Activated naive CD8-positive, alpha-beta T cell treated with anti-CD3 and anti-CD28 coated beads, Interleukin-2, amount 10 ng/mL, durations not matched to agents 7 days and 5 days (primary cell): Measurements from ENCODE around the gene RIN2. TPM values are rescaled to one million over a fixed set of nuclear protein-coding genes. Genes with fewer than 3 reads are reported as not detected.
"Not testable (repeated sequence)": the region's sequence is repeated elsewhere in the genome, so short reads cannot be mapped to it uniquely, and the experiment has no call there.

Experiments
- ATAC-seq: fragments of 150-1000 bp; cut with Tn5 transposase; one replicate; pipeline ENCODE4 v1.10.0; 2021; ENCODE audit warnings: low read depth, moderate library complexity
- POLR2A ChIA-PET: fragments of 350-600 bp; sonication (Branson Sonifier 250); formaldehyde crosslinking; loops from one replicate; lab custom pipeline; 2021; ENCODE audit warnings: antibody characterized with exemption; lab: Charles Lee
- DNase-seq: peaks from one replicate; pipeline ENCODE4 v3.0.0; 2021
- H3K27ac Mint-ChIP-seq: one replicate; pipeline ENCODE4 v1.8.0; 2022; ENCODE audit warnings: mild to moderate bottlenecking, mixed read lengths
- H3K27me3 Mint-ChIP-seq: one replicate; pipeline ENCODE4 v1.8.0; 2022; ENCODE audit warnings: mild to moderate bottlenecking, moderate library complexity, mixed read lengths
- H3K36me3 Mint-ChIP-seq: one replicate; pipeline ENCODE4 v1.8.0; 2021; ENCODE audit warnings: mild to moderate bottlenecking, mixed read lengths
- H3K4me1 Mint-ChIP-seq: one replicate; pipeline ENCODE4 v1.8.0; 2021; ENCODE audit warnings: mixed read lengths
- H3K4me3 Mint-ChIP-seq: one replicate; pipeline ENCODE4 v1.8.0; 2022; ENCODE audit warnings: mild to moderate bottlenecking, moderate library complexity, mixed read lengths
- H3K9me3 Mint-ChIP-seq: one replicate; pipeline ENCODE4 v1.8.0; 2021; ENCODE audit warnings: mixed read lengths
- total RNA-seq, 2 experiments: library from RNA; stranded (reverse); gene quantifications; one replicate each; pipeline ENCODE4 v1.2.3, GENCODE V29; 2021

The RIN2 gene
- total RNA-seq, 2 experiments from 2014 or later, result 0.25 to 0.43 TPM

DNA sequence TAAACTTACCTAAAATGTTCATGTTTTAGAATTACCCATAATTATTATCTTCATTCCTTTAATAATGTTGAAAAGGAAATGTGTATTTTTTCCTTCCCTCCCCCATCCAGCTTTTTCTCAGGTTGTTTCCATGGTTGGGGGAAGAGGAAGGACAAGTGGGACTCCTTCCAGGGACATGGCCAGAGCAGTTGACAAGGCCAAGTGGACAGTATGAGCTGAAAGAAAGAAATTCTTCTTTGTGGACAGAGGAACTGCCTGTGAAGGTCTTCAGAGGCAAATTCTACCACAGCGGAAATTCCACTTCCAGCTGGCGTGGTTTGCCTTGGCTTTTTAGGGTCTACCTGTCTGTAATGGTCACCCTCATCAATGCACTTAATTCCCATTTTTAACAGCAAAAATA, 33.8 kb downstream of the RIN2 start:
- Mint-ChIP-seq H3K9me3 (no peaks in the 10 kb centered on the region), H3K4me3 (no peak overlapping the region), H3K27ac (no peak overlapping the region), H3K27me3 (peaks cover 12% of the 10 kb centered on the region), H3K4me1 (no peaks in the 10 kb centered on the region), H3K36me3 (no peaks in the 10 kb centered on the region)
- ATAC-seq (no peak), DNase-seq (no peak)
- POLR2A ChIA-PET, result no interaction called here

DNA sequence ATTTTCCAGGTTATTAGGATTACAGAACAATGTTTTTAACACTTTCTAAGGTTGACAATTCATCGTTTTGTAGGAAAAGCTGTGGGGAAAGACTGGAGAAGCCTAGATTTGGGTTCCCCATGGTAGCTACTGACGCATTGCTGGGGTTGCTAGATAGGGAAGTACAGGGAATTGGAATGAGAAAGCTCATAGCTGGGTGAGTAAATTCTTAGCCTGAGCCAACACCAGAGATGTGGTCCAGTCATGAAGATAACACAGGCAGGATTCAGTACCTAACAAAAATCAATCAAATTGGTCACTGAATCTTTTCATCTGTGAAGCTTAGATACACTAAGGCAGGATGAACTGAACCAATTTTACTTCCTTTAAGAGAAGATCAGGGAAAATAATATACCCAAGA, 35.7 kb downstream of the RIN2 start:
- no peak overlapping the region for H3K27ac Mint-ChIP-seq
- no peaks in the 10 kb centered on the region for H3K4me1 Mint-ChIP-seq
- DNase-seq (no peak), ATAC-seq (no peak)
- H3K4me3 Mint-ChIP-seq, result no peak overlapping the region
- no peaks in the 10 kb centered on the region for H3K9me3 Mint-ChIP-seq
- POLR2A ChIA-PET, result no interaction called here
- peaks cover 12% of the 10 kb centered on the region for H3K27me3 Mint-ChIP-seq
- no peaks in the 10 kb centered on the region for H3K36me3 Mint-ChIP-seq

DNA sequence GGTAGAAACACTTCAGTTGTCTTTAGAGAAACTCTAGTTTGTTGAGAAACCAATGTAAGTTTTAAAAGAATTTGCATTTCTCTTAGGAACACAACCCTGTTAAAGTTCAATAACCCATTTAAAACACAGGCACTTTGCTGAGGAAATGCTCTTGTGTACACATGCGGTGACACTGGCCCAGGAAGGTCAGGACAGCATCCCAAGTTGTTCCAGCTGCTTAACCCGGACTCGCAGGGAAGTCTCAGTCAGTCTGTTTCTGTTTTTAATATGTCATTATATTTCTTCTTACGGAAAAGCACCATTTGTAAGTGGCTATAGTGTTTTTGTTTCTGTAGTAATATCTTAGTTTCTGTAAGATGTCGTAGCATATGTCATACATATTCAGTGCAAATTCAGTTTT, 36.9 kb downstream of the RIN2 start:
- H3K27me3 Mint-ChIP-seq, result peaks cover 12% of the 10 kb centered on the region
- H3K4me3 Mint-ChIP-seq, result no peak overlapping the region
- H3K27ac Mint-ChIP-seq, result no peak overlapping the region
- no peaks in the 10 kb centered on the region for H3K4me1 Mint-ChIP-seq
- POLR2A ChIA-PET, result no interaction called here
- DNase-seq (no peak), ATAC-seq (no peak)
- H3K9me3 Mint-ChIP-seq, result no peaks in the 10 kb centered on the region
- H3K36me3 Mint-ChIP-seq, result no peaks in the 10 kb centered on the region

DNA sequence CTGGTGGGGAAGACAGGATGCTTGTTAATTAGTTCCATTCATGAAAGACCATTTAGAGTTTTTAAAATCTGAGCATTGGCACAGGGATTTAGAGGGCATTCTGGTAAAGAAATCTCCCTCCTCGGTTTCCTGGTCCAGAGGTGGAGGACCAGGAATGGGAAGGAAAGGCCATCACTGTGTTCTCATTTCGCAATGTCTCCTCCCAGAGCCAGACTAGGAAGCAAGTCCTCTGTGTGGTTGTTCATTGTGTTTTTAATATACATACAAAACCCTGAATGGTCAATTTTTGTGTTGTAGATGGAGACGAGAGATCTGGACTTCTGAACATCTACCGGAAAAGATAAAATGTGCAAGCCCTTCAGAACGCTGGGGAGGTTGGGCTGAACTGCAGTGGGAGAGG, 41.3 kb downstream of the RIN2 start:
- no peak for DNase-seq
- ATAC-seq, result no peak
- Mint-ChIP-seq H3K27me3 (peaks cover 5% of the 10 kb centered on the region), H3K4me3 (no peak overlapping the region), H3K9me3 (no peaks in the 10 kb centered on the region), H3K4me1 (no peaks in the 10 kb centered on the region), H3K27ac (no peak overlapping the region), H3K36me3 (no peaks in the 10 kb centered on the region)
- POLR2A ChIA-PET, result no interaction called here

DNA sequence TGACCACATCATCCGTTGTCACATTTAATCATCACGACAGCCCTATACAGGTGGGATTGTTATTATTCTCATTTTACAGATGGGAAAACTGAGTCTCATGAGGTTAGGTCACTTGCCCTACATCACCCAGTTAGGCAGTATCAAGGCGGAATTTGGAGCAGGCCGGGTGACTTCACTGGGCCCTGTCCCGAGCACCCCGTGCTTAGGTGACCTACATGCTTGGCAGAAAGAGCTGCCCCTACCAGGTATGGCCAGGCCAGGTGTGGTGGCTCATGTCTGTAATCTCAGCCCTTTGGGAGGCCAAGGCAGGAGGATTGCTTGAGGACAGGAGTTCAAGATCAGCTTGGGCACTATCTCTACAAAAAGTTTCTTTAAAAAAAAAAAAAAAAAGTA, 44.0 kb downstream of the RIN2 start:
- POLR2A ChIA-PET, result no interaction called here
- ATAC-seq (no peak), DNase-seq (no peak)
- no peaks in the 10 kb centered on the region for H3K27me3 Mint-ChIP-seq
- H3K36me3 Mint-ChIP-seq, result no peaks in the 10 kb centered on the region
- no peak overlapping the region for H3K27ac Mint-ChIP-seq
- no peaks in the 10 kb centered on the region for H3K4me1 Mint-ChIP-seq
- H3K4me3 Mint-ChIP-seq, result no peak overlapping the region
- H3K9me3 Mint-ChIP-seq, result peaks cover 4% of the 10 kb centered on the region

DNA sequence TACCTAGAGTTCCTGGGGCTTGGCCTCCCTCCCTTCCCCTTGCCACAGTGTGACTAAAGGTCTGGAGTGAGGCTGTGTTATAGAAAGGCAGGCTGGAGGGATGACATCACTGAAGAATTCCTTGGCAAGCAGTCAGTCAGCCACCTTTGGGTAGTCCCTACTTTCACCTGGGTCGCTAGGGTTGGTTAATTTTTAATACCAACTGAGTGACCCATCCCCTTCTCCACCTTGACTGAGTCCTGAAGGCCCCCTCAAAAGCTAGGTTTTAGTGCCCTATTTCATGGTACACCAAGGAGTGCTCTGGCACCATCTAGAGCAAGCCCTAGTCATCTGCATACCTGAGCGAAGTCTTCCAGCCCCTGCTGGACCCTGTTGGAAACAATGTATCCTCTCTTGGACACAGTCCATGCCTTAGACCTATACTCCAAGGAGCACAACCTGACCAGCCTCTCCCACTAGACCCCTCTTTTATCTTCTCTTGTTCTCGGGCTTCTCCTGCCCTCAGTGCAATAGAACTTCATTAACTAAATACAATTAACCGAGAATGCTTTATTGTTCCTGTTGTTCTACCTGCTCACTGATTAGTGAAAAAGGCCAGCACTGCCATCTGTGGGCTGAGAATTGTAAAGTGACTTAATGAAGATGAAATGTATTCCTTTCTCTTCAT, 44.6 kb downstream of the RIN2 start:
- H3K4me3 Mint-ChIP-seq, result no peak overlapping the region

DNA sequence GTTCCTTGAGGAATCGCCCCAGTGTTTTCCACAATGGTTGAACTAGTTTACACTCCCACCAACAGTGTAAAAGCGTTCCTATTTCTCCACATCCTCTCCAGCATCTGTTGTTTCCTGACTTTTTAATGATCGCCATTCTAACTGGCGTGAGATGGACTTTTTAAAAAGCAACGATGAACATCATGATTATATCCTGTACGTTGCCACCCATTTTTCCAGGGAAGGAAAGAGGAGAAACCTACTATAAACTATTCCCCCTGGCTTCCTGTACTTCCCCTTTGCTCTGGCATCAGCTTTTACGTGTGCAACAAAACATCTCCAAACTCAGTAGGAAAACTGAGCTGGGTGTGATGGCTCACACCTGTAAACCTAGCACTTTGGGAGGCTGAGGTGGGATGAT, 48.2 kb downstream of the RIN2 start:
- POLR2A ChIA-PET, H3K27ac Mint-ChIP-seq, H3K4me3 Mint-ChIP-seq, H3K4me1 Mint-ChIP-seq, H3K36me3 Mint-ChIP-seq, ATAC-seq, H3K9me3 Mint-ChIP-seq, H3K27me3 Mint-ChIP-seq, DNase-seq: not testable (repeated sequence)

More for the DNA sequence above, 44.6 kb downstream of the RIN2 start:
- Mint-ChIP-seq H3K27ac (no peak overlapping the region), H3K36me3 (no peaks in the 10 kb centered on the region), H3K4me1 (no peaks in the 10 kb centered on the region), H3K9me3 (peaks cover 4% of the 10 kb centered on the region), H3K27me3 (no peaks in the 10 kb centered on the region)
- no peak for DNase-seq
- POLR2A ChIA-PET, result no interaction called here
- ATAC-seq, result no peak

DNA sequence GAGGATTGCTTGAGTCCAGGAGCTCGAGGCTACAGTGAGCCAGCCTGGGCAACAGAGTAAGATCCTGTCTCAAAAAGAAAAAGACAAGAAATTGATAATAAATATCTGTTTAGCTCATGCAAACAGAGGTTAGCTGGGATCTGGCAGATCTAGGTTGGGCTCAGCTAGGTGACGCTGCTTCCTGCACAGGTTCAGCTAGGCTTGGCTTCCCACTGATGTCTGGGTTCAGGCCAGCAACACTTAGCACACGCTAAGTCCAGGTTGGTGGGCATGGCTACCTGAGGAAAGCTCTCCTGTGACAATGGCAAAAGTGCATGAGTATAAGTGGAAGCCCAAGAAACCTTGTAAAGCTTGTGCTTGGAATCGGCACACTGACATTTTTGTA, 48.7 kb downstream of the RIN2 start:
- ATAC-seq (no peak), DNase-seq (no peak)
- H3K36me3 Mint-ChIP-seq, result no peaks in the 10 kb centered on the region
- H3K4me3 Mint-ChIP-seq, result no peak overlapping the region
- peaks cover 3% of the 10 kb centered on the region for H3K27me3 Mint-ChIP-seq
- no peak overlapping the region for H3K27ac Mint-ChIP-seq
- H3K4me1 Mint-ChIP-seq, result peaks cover 5% of the 10 kb centered on the region
- peaks cover 4% of the 10 kb centered on the region for H3K9me3 Mint-ChIP-seq
- POLR2A ChIA-PET, result no interaction called here

DNA sequence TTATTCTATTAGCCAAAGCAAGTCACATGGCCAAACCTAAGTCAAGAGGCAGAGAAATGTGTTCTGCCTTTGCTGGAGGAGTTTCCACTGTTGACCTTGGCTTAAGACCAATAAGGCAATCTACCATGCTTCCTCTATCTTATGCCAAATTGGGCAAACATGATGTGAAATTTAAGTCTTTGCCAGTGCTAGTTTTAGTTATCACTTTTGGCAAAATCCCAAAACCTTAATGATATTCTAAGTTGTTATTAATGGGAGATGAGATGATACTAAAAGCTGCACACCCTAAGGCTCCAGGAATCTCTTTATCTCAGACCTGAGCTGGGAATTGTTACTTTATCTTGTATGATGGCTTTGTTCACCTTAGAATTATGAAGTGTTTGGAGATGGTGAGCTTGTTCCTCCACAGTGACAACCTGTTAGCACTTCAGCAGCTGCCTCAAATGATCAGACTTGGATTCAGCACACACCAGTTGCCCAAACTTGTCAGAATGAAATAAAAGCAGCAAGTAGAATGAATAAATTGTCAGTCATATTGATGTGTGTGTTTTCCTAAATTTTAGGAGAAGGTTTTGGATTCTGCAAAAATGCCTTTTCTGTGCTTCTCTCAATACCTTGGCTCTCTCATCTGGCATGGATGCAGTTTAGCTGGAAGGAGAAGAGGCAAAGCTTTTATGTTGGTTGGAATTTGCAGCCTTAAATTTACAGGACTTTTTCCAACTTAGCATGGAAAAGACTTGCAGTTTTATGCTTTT, 49.3 kb downstream of the RIN2 start:
- Mint-ChIP-seq H3K36me3 (no peaks in the 10 kb centered on the region), H3K4me3 (no peak overlapping the region), H3K4me1 (peaks cover 5% of the 10 kb centered on the region), H3K9me3 (peaks cover 4% of the 10 kb centered on the region), H3K27ac (no peak overlapping the region), H3K27me3 (peaks cover 4% of the 10 kb centered on the region)
- ATAC-seq, result no peak
- POLR2A ChIA-PET, result no interaction called here
- DNase-seq, result no peak
